Right atrium auricular region (tissue), 2 donors: ENCODE measurements around the gene UTP15. TPM values are rescaled to one million over a fixed set of nuclear protein-coding genes. Genes with fewer than 3 reads are reported as not detected.

Experiments
- DNase-seq: peaks from one replicate; pipeline ENCODE4 v3.0.0-alpha.2; 2019; ENCODE audit warnings: low spot score
- H3K27ac ChIP-seq, 2 donors: fragments of 200-600 bp; sonication (generic); 1 replicate in 1 of 2; 2 replicates in 1 of 2; pipeline ENCODE4 v1.5.1; 2016 to 2019
- H3K27me3 ChIP-seq, 2 donors: fragments of 200-600 bp; sonication (generic); one replicate each; pipeline versions ENCODE4 v1.5.1 to v1.6.0; 2017 to 2019
- H3K36me3 ChIP-seq: fragments of 200-600 bp; sonication (generic); one replicate; pipeline ENCODE4 v1.5.1; 2016
- H3K4me1 ChIP-seq, 2 donors: fragments of 200-600 bp; sonication (generic); one replicate each; pipeline versions ENCODE4 v1.5.1 to v1.6.0; 2017 to 2019
- H3K4me3 ChIP-seq, 2 donors: fragments of 200-600 bp; sonication (generic); 1 replicate in 1 of 2; 2 replicates in 1 of 2; pipeline ENCODE4 v1.5.1; 2017 to 2019; ENCODE audit warnings: mild to moderate bottlenecking in 1 of 2, moderate library complexity in 1 of 2
- H3K9me3 ChIP-seq, 2 donors: fragments of 200-600 bp; sonication (generic); one replicate each; pipeline ENCODE4 v1.5.1; 2019
- total RNA-seq, 2 donors: library from RNA; depleted of rRNA; stranded (reverse); fragments of >200 nt; gene quantifications; one replicate each; pipeline ENCODE4 v1.1.0, GENCODE V29; 2016
- TF ChIP-seq, protein P1 (sequence below), 2 donors: fragments of 200-600 bp; sonication (generic); IDR thresholded peaks; one replicate each; pipeline ENCODE4 v1.5.1; 2019; ENCODE audit warnings: antibody characterized with exemption in 2 of 2

The UTP15 gene
- total RNA-seq, 2 donors from 2014 or later = 6.6 to 8.7 TPM

DNA sequence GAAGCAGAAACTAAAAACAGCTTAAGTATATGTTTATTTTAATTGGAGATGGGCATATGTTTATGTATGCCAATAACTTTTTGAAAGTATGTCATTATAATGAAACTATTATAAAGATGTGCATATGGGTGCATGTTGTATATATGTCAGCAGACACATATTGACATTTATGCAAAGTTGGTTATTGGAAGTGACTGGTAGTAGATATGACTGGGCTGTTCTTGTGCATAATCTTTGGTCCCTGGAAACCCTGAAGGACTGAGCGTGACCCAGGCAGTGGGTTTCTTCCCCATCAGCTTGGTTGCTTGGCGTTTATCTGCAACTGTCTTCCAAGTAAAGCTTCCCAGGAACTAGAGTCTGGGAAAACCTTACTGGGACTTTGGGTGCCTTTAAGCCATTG is 25.8 kb upstream of the UTP15 start:
- H3K4me1 ChIP-seq = no peaks in the 10 kb centered on the region
- no peak overlapping the region for H3K4me3 ChIP-seq
- TF ChIP-seq, protein P1, sequence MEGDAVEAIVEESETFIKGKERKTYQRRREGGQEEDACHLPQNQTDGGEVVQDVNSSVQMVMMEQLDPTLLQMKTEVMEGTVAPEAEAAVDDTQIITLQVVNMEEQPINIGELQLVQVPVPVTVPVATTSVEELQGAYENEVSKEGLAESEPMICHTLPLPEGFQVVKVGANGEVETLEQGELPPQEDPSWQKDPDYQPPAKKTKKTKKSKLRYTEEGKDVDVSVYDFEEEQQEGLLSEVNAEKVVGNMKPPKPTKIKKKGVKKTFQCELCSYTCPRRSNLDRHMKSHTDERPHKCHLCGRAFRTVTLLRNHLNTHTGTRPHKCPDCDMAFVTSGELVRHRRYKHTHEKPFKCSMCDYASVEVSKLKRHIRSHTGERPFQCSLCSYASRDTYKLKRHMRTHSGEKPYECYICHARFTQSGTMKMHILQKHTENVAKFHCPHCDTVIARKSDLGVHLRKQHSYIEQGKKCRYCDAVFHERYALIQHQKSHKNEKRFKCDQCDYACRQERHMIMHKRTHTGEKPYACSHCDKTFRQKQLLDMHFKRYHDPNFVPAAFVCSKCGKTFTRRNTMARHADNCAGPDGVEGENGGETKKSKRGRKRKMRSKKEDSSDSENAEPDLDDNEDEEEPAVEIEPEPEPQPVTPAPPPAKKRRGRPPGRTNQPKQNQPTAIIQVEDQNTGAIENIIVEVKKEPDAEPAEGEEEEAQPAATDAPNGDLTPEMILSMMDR (IDR thresholded peaks at IDR 0.05) = no peak
- H3K9me3 ChIP-seq = no peaks in the 10 kb centered on the region
- DNase-seq = no peak
- H3K36me3 ChIP-seq = no peaks in the 10 kb centered on the region
- H3K27me3 ChIP-seq = no peaks in the 10 kb centered on the region
- H3K27ac ChIP-seq = no peak overlapping the region

DNA sequence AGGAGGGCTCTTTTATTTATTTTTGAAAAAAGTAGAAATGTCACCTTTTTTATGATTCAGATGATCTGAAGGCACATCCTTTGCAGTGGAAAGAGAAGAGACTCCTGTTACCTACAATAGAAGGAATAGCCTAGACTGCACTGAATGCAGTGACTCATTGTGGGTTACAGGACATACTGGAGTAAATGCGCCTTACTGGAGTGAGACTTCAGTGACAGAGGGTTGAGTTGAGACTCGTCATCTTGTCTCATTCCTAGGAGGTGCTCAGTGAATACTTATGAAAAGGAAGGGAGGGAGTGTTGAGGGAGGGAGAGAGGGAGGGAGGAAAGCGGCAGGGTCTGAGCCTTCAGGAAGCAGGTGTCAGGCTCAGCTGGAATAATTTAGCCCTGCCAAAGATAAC is 25.4 kb upstream of the UTP15 start:
- no peaks in the 10 kb centered on the region for H3K9me3 ChIP-seq
- TF ChIP-seq, protein P1 (IDR thresholded peaks at IDR 0.05) = no peak
- no peaks in the 10 kb centered on the region for H3K36me3 ChIP-seq
- no peaks in the 10 kb centered on the region for H3K4me1 ChIP-seq
- no peak overlapping the region for H3K4me3 ChIP-seq
- no peak overlapping the region for H3K27ac ChIP-seq
- no peak for DNase-seq
- H3K27me3 ChIP-seq = no peaks in the 10 kb centered on the region

DNA sequence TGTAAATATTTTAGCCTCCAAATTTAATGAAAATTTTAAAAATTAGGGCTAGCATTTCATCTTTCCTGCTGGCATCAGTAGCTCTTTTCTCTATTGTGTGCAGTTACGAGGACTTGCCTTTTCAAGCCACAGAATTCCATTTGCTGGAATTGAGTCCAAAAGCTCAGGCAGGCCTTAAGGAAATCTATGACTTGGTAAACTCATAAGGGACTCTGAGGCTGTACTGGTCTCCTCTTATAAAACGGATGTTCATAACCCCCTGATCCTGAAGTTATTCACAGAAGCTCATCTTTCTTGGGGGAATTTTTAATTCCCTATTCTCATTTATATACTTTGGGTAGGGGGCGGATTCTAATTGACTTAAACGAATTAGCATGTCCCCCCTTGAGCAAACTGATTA is 23.5 kb upstream of the UTP15 start:
- no peak for DNase-seq
- H3K9me3 ChIP-seq = no peaks in the 10 kb centered on the region
- H3K4me3 ChIP-seq = no peak overlapping the region
- no peaks in the 10 kb centered on the region for H3K4me1 ChIP-seq
- no peak overlapping the region for H3K27ac ChIP-seq
- no peaks in the 10 kb centered on the region for H3K36me3 ChIP-seq
- TF ChIP-seq, protein P1 (IDR thresholded peaks at IDR 0.05) = no peak
- no peaks in the 10 kb centered on the region for H3K27me3 ChIP-seq

DNA sequence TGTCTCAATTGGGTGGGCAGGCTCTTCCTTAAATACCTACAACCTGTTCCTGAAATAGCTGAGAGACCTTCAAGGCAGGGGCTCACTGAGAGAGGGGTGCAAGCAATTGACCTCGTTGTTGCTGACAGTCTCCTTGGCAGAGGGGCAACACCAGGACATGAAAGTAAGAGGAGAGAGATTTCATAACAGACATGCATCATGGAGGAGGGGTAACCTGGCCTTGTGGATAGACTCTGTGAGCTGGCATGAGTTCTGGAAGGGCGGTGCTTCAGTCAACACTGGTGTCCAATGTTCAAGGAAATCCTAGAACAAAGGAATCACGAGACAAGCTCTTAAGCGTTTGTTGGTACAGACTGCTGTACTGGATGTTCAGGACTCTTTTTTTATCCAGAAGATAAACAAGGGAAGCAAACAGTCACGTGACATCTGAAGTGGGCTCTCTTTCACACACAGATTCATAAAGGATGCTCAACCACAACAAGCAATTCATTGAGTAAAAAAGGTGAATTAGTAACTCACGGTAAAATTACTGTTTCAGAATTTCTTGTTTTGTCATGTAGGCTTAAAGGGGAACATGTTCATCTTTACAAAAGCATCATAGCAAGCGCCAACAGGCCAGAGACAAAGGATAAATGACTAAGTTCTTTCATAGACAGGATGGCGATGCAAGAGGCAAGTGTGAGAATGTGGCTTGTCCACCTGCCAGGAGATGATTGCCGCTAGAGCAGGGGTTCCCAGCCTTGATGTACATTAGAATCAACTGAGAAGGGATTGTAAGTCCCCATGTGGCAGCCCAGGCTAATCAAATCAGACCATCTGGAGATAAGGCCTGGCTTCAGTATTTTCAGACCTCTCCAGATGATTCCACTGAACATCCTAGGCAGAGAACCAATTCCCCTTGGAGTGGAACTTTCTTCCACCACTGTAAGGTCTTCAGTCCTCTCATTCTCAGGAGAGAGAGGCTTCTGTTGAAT is 20.8 kb upstream of the UTP15 start:
- no peak overlapping the region for H3K4me3 ChIP-seq
- no peaks in the 10 kb centered on the region for H3K9me3 ChIP-seq
- TF ChIP-seq, protein P1 (IDR thresholded peaks at IDR 0.05) = no peak
- no peak for DNase-seq
- H3K4me1 ChIP-seq = no peaks in the 10 kb centered on the region
- H3K27ac ChIP-seq = no peak overlapping the region
- H3K27me3 ChIP-seq = no peaks in the 10 kb centered on the region
- no peaks in the 10 kb centered on the region for H3K36me3 ChIP-seq

DNA sequence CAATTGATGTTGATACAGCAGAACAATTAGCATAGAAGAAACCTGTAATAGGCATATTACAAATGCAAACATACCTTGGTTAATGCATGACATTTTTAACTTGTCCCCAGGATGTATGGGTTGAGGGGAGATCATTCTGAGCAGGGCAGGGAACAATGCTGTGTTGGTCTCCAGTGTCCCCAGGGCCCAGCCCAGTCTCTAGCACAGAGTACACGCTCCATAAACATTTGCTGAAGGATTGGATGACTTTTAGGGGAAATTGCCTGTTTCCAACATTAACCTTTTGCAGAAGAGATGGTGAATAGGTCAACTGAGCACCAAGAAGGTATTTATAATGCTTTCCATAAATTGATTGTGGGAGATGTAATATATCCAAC is 20.2 kb upstream of the UTP15 start:
- no peak for DNase-seq
- H3K4me1 ChIP-seq = no peaks in the 10 kb centered on the region
- H3K36me3 ChIP-seq = no peaks in the 10 kb centered on the region
- H3K9me3 ChIP-seq = no peaks in the 10 kb centered on the region
- no peaks in the 10 kb centered on the region for H3K27me3 ChIP-seq
- H3K4me3 ChIP-seq = no peak overlapping the region
- no peak overlapping the region for H3K27ac ChIP-seq
- TF ChIP-seq, protein P1 (IDR thresholded peaks at IDR 0.05) = no peak
